Smooth muscle cell (in vitro differentiated cells): Measurements from ENCODE around the gene GDPD1. TPM values are rescaled to one million over a fixed set of nuclear protein-coding genes. Genes with fewer than 3 reads are reported as not detected.

ENCODE experiments used
- DNase-seq: peaks from one replicate; lab custom pipeline; 2025; ENCODE audit not compliant: unreplicated experiment; lab: John Stamatoyannopoulos, UW
- H2AFZ ChIP-seq: fragments of 200-600 bp; sonication (generic); 2 replicates; pipeline ENCODE4 v1.6.0; 2016; ENCODE audit warnings: antibody characterized with exemption, low read depth, mild to moderate bottlenecking
- H3F3A ChIP-seq: fragments of 200-600 bp; sonication (generic); 2 replicates; pipeline ENCODE4 v1.6.0; 2017; ENCODE audit warnings: antibody characterized with exemption, low read depth
- H3K27ac ChIP-seq: fragments of 200-600 bp; sonication (generic); 2 replicates; pipeline ENCODE4 v1.5.1; 2016; ENCODE audit warnings: low read depth, mild to moderate bottlenecking
- H3K27me3 ChIP-seq: fragments of 200-600 bp; sonication (generic); 2 replicates; pipeline ENCODE4 v1.6.1; 2016; ENCODE audit warnings: low read depth, mild to moderate bottlenecking
- H3K36me3 ChIP-seq: fragments of 200-600 bp; sonication (generic); 2 replicates; pipeline ENCODE4 v1.5.1; 2016; ENCODE audit warnings: low read depth
- H3K4me1 ChIP-seq: fragments of 200-600 bp; sonication (generic); 2 replicates; pipeline ENCODE4 v1.5.1; 2016; ENCODE audit warnings: low read depth
- H3K4me2 ChIP-seq: fragments of 200-600 bp; sonication (generic); 2 replicates; pipeline ENCODE4 v1.6.0; 2016; ENCODE audit warnings: mild to moderate bottlenecking
- H3K4me3 ChIP-seq: fragments of 200-600 bp; sonication (generic); 2 replicates; pipeline ENCODE4 v1.5.1; 2016; ENCODE audit warnings: mild to moderate bottlenecking
- H3K79me2 ChIP-seq: fragments of 200-600 bp; sonication (generic); 2 replicates; pipeline ENCODE4 v1.6.0; 2016; ENCODE audit warnings: low read depth, mild to moderate bottlenecking
- H3K9ac ChIP-seq: fragments of 200-600 bp; sonication (generic); 2 replicates; pipeline ENCODE4 v1.6.0; 2016; ENCODE audit warnings: low read depth
- H3K9me3 ChIP-seq: fragments of 200-600 bp; sonication (generic); replicated peaks from 2 replicates; pipeline ENCODE4 v1.5.1; 2016; ENCODE audit warnings: low read depth
- H4K20me1 ChIP-seq: fragments of 200-600 bp; sonication (generic); 2 replicates; pipeline ENCODE4 v1.6.0; 2016; ENCODE audit warnings: low read depth
- WGBS: methylation state at CpG from one replicate; pipeline ENCODE4 v1.1.7; 2016; ENCODE audit warnings: low lambda C conversion rate; 5-methylcytosine and 5-hydroxymethylcytosine counted together
- polyA plus RNA-seq: library from polyadenylated mRNA; unstranded; fragments of >200 nt; fragmentation: Nextera tagmentation; extraction: Ambion mirVana; gene quantifications from 2 replicates; pipeline ENCODE4 v1.2.1, GENCODE V29; 2016
- small RNA-seq: library from RNA; depleted of rRNA; stranded (forward); fragments of <200 nt; gene quantifications from one replicate; pipeline ENCODE3, GENCODE V24; 2014
- total RNA-seq: library from RNA; depleted of rRNA; stranded (reverse); fragments of >200 nt; gene quantifications from 2 replicates; pipeline ENCODE4 v1.2.3, GENCODE V29; 2014
- TF ChIP-seq, protein P1 (sequence below): fragments of 200-600 bp; sonication (generic); IDR thresholded peaks from 2 replicates; pipeline ENCODE4 v1.5.1; 2017; ENCODE audit warnings: borderline replicate concordance, mild to moderate bottlenecking, antibody characterized with exemption; ENCODE audit not compliant: insufficient read depth, poor library complexity, severe bottlenecking

Gene GDPD1
- total and polyA plus RNA-seq, 2 experiments from 2014 or later: 2.3 to 8.0 TPM

- H3K4me2 ChIP-seq: no peak overlapping the region
- no peaks in the 10 kb centered on the region for H3K27me3 ChIP-seq
- H4K20me1 ChIP-seq: no peaks in the 10 kb centered on the region
- WGBS: 90% methylated on average over 4 of the region's 4 CpGs
- no peaks in the 10 kb centered on the region for H3K36me3 ChIP-seq
- no peak overlapping the region for H3K27ac ChIP-seq
- no peaks in the 10 kb centered on the region for H3K9me3 ChIP-seq
- no peak overlapping the region for H3K9ac ChIP-seq
- H3K4me1 ChIP-seq: no peaks in the 10 kb centered on the region
- no peaks in the 10 kb centered on the region for H3F3A ChIP-seq
- no peak overlapping the region for H3K4me3 ChIP-seq
- TF ChIP-seq, protein P1, sequence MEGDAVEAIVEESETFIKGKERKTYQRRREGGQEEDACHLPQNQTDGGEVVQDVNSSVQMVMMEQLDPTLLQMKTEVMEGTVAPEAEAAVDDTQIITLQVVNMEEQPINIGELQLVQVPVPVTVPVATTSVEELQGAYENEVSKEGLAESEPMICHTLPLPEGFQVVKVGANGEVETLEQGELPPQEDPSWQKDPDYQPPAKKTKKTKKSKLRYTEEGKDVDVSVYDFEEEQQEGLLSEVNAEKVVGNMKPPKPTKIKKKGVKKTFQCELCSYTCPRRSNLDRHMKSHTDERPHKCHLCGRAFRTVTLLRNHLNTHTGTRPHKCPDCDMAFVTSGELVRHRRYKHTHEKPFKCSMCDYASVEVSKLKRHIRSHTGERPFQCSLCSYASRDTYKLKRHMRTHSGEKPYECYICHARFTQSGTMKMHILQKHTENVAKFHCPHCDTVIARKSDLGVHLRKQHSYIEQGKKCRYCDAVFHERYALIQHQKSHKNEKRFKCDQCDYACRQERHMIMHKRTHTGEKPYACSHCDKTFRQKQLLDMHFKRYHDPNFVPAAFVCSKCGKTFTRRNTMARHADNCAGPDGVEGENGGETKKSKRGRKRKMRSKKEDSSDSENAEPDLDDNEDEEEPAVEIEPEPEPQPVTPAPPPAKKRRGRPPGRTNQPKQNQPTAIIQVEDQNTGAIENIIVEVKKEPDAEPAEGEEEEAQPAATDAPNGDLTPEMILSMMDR: no peak
- H2AFZ ChIP-seq: no peak overlapping the region
- DNase-seq: no peak
- H3K79me2 ChIP-seq: no peaks in the 10 kb centered on the region
These were observed 95.6 kb downstream of the GDPD1 start for GRCh38 chr17:59315866-59316265.

Small RNA genes within 50 kb of the gene (small RNA-seq; reads per million reads assigned to genes)
- not detected for gene RF00019
- gene SNRPGP17: not detected

Other genes with a start within 250 kb of the GDPD1 start
- gene TRIM37, start 113.6 kb upstream of the GDPD1 start, total RNA-seq: 16.5 and 20.7 TPM in 2 replicates
- gene TRIM37, start 113.6 kb upstream of the GDPD1 start, polyA plus RNA-seq: 8.0 and 11.4 TPM in 2 replicates
- 64.9 and 77.8 TPM in 2 replicates for gene SKA2, start 65.3 kb upstream of the GDPD1 start, total RNA-seq
- gene SKA2, start 65.3 kb upstream of the GDPD1 start, polyA plus RNA-seq: 41.2 and 47.5 TPM in 2 replicates
- gene PRR11, start 64.8 kb upstream of the GDPD1 start, total RNA-seq: 3.0 and 4.2 TPM in 2 replicates
- gene PRR11, start 64.8 kb upstream of the GDPD1 start, polyA plus RNA-seq: 7.0 and 7.9 TPM in 2 replicates
- gene SMG8, start 10.5 kb upstream of the GDPD1 start, total RNA-seq: 18.1 and 18.5 TPM in 2 replicates
- gene SMG8, start 10.5 kb upstream of the GDPD1 start, polyA plus RNA-seq: 11.8 and 12.1 TPM in 2 replicates
- 8.0 and 9.6 TPM in 2 replicates for gene YPEL2, start 111.1 kb downstream of the GDPD1 start, total RNA-seq
- gene YPEL2, start 111.1 kb downstream of the GDPD1 start, polyA plus RNA-seq: 4.0 and 8.2 TPM in 2 replicates